GM18498 (cell line): ENCODE results near the gene ITPR2.
"Not testable (repeated sequence)": the region's sequence is repeated elsewhere in the genome, so short reads cannot be mapped to it uniquely, and the experiment has no call there.

Experiments used
- ATAC-seq: cut with Tn5 transposase; IDR thresholded peaks from one replicate; pipeline ENCODE4 v1.9.1; 2021; ENCODE audit warnings: mild to moderate bottlenecking, moderate library complexity; ENCODE audit not compliant: unreplicated experiment

Gene ITPR2

GRCh38 chr12:26851031-26851809 is 18.2 kb upstream of the ITPR2 start:
- ATAC-seq, result no peak

GRCh38 chr12:26848156-26848825 is 15.3 kb upstream of the ITPR2 start:
- no peak for ATAC-seq

DNA sequence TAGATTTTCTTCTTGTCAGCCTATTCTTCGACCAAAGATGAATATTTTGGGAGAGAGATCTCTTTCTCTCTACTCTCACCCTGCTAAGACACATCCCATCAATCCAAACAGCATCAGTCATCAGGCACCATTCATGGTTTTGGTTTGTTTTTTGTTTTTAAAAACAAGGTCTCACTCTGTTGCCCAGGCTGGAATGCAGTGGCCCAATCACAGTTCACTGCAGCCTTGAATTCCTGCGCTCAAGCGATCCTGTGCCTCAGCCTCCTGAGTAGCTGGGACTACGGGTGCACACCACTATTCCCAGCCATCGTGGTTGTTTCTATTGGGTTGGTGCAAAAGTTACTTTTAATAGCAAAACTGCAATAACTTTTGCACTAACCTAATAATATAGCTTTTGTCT is 14.4 kb upstream of the ITPR2 start:
- ATAC-seq, result no peak

- no peak for ATAC-seq
Measured at GRCh38 chr12:26846416-26846815, 13.4 kb upstream of the ITPR2 start.

GRCh38 chr12:26845984-26846383 is 13.0 kb upstream of the ITPR2 start:
- ATAC-seq, result no peak

DNA sequence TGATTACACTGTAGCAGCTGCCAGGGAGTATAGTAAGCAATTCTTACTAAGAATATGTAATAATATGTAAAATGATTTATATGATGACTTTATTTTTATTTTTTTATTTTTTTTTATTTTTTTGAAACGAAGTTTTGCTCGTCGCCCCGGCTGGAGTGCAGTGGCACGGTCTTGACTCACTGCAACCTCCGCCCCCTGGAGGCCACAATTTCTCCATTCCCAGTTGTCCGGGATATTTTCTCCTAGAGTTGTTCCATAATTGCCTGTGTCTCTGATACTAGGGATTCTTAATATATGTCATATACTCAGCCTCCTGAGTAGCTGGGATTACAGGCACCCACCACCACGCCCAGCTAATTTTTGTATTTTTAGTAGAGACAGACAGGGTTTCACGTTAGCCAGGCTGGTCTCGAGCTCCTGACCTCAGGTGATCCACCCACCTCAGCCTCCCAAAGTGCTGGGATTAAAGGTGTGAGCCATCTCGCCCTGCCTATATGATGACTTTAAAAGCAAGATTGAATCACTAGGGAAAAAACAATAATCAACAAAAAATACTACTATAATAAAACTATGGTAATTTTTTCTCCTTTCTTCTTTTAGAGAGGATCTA is 12.2 kb upstream of the ITPR2 start:
- no peak for ATAC-seq

DNA sequence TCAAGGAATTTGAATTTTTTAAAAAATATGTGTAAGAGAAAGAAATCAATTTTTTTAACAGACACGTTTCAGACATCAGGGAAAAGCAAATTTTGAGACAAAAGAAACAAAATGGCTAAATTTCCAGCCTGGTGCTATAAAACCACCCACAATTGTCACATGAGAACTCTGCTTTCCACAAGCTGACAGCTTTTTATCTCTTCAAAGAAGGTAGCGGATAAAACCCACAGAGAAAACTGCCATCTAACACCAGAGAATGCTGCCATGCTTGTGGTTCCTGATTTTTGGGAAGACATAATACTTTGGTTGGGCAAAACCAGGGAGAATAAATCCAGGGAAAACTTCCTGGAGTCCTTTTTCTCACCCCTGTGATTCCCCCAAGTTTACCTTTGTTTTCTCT is 10.3 kb upstream of the ITPR2 start:
- ATAC-seq, result no peak

GRCh38 chr12:26841085-26841484 is 8.1 kb upstream of the ITPR2 start:
- ATAC-seq, result no peak

DNA sequence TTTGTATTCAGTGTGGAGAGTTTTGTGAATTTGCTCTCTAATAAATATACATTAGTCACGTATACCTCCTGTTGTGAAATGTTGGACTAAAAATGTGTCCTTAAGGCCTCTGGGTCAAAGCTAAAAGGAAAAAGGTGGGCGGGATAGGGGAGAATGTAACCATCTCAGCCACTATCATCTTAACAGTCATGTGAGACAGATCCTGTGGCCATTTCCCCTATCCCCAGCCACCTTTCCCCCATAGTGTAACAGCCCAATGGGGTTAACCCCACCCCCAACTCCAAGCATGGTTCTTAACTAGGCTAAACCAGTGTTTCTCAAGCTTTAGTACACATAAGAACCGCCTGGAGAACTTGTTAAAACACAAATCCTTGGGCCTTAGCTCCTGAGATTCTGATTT is 6.5 kb upstream of the ITPR2 start:
- no peak for ATAC-seq

- ATAC-seq, result no peak
Measured at GRCh38 chr12:26838888-26839416, 6.0 kb upstream of the ITPR2 start.

DNA sequence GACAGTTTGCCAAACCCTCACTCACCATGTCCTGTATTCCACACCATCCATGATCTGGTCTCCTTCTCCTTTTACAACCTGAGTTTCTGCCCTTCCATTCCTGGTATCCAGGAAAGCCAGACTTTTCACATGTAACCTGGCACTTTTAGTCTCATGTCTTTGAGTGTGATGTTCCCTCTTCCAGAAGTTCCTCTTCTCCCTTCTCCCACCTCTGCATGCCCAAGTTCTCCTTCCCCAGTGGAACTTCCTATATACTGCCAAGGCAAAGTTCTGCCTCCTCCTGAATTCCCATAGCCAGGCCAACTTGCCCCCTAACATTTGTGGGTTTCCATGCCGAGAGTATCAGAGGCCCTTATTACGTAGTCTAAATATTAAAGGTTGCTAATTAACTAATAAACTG is 3.2 kb upstream of the ITPR2 start:
- no peak for ATAC-seq

DNA sequence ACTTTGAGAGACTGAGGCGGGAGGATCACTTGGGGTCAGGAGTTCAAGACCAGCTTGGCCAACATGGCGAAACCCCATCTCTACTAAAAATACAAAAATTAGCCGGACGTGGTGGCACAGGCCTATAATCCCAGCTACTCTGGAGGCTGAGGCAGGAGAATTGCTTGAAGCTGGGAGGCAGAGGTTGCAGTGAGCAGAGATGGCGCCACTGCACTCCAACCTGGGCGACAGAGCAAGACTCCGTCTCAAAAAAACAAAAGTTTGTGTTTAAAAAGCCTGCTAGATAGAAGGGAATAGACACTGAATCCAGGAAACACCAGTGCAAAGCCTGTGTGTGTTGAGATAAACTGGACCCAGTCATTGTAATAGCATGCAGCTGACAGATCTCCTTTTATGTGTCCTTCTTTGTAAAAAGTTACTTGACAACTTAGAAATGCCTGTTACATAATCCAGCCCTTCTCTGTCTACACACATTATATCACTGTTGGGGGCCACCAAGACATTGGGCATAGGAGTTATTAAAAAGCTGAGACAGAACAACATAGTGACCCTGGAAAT is 1.6 kb upstream of the ITPR2 start:
- not testable (repeated sequence) for ATAC-seq

DNA sequence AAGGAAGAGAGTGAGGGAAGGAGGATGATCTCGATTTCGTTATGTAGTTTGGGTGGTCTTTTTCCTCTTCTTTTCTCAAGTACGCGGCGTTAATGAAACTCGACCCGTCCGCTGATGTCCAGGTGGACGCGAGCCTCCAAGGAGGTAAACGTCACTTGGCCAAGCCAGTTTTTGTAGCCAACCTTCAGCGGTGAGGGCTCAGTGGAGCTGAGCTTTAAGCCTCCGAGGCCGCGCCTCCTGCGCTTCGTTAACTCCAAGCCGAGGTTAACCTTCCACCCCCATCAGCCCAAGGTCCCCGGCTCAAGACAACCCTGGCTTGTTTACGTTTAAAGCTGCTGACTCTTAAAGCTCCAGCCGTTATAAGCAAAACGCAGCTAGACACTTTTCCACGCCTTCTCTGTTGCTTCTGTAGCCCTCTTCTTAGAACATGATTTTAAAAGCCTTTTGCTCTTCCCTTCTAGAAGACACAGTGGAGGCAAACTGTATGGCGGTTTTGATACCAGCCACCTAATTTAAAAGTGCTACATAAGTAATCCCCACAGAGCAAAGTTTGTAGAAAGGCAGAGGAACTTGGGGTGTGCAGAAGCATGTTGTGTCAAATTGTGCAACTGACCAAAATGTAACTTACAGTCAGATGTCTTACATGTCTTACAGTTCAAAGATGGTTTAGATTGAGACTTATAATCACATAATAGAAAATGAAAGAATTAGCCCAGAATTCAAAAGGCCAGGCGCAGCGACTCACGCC is 923 bp upstream of the ITPR2 start:
- peak; percentile 21 for ATAC-seq

DNA sequence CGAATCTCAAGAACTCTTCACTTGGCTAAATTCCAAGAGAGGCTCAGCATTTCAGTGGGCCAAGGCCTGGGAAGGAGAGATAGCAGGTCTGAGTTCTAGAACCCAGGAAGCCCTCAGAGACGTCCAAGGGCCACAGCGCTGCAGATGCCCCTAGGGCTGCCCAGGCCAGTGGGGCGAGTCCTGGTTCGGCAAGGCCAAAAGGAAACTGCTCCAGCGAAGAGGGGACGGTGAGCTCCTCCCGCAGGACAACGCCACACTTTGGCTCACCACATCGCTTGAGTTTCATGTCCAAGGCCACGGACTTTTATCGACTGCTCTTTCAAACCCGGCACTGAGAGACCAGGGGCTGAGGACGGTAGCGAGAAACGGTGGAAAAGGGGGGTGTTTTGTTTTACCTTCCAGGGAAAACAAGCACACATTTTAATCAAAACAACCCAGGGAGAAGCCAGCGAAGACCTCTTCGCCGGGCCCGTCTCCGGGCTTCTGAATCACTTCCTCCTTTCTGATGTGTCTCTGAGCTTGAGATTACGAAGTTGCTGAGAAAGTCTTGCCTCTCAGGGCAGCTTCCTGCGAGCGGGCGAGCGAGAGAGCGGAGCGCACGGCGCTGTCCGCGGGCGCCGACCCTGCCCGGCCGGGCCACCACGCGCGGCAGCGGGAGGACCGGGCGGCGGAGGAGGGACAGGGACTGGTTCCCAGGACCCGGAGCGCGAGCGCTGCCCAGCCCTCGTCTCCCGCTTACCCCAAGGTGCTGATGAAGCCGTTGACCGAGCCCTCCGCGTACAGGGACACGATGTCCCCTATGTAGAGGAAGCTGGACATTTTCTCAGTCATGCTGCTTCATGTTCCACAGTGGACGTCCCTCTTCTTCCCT is 808 bp downstream of the ITPR2 start:
- ATAC-seq, result peak; percentile 49

DNA sequence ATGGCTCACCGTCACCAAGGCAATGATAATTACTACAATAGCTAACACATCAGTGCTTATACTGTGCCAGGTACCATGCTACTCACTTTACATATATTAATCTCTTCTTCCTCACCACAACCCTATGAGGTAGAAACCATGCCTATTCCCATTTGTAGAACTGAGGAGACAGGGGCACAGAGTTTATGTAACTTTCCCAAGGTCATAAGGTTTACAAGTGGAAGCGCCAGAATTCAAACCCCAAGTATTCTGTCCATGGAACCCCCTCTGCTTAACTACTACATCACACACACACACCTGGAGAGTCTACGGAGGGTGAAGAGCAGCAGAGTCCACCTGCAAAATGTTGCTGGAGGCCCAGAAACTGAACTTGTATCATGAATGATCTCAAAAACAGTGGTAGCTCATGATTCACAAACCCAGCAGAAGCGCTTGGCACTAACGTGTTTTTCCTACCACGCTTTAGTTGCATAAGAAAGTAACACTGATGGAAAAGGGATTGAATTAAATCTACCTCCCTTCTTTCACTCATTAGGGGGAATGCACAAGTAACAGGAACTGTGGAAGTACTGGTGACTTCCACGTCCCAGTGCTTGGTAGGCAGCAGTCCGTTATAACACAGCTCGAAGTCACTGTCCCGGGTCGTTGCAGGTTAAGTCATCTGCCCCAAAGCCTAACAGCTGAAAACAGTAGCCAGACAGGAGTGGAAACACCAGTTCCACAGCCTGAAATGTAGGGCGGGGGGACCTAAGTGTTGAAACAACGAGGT is 2.0 kb downstream of the ITPR2 start:
- ATAC-seq, result no peak

GRCh38 chr12:26830363-26830762 is 2.6 kb downstream of the ITPR2 start:
- ATAC-seq, result no peak

GRCh38 chr12:26828280-26829073 is 4.5 kb downstream of the ITPR2 start:
- ATAC-seq, result no peak

- ATAC-seq, result no peak
Measured at GRCh38 chr12:26826437-26826836, 6.6 kb downstream of the ITPR2 start.
